Colon (tissue), 2 donors: ENCODE measurements around the gene CHMP3.
"Not testable (repeated sequence)": the region's sequence is repeated elsewhere in the genome, so short reads cannot be mapped to it uniquely, and the experiment has no call there.

Source experiments
- FAIRE-seq: peaks from 2 replicates; lab custom pipeline; 2012; peaks lifted over from hg19 to GRCh38; lab: Jason Lieb, UNC
- donor health status: control.
- donor health status: control.

The CHMP3 gene

GRCh38 chr2:86507600-86507999 is 55.6 kb downstream of the CHMP3 start:
- FAIRE-seq: no peak

- FAIRE-seq: no peak
Observed at GRCh38 chr2:86500325-86501083, 62.7 kb downstream of the CHMP3 start.

- no peak for FAIRE-seq
Observed at GRCh38 chr2:86499326-86499725, 63.9 kb downstream of the CHMP3 start.

GRCh38 chr2:86498468-86499260 is 64.6 kb downstream of the CHMP3 start:
- FAIRE-seq: no peak

GRCh38 chr2:86496391-86496790 is 66.9 kb downstream of the CHMP3 start:
- not testable (repeated sequence) for FAIRE-seq

GRCh38 chr2:86492048-86492453 is 71.2 kb downstream of the CHMP3 start:
- FAIRE-seq: no peak

- no peak for FAIRE-seq
Observed at GRCh38 chr2:86491088-86491487, 72.2 kb downstream of the CHMP3 start.

GRCh38 chr2:86490245-86490644 is 73.0 kb downstream of the CHMP3 start:
- FAIRE-seq: no peak

GRCh38 chr2:86489542-86489941 is 73.7 kb downstream of the CHMP3 start:
- FAIRE-seq: no peak

GRCh38 chr2:86488561-86489250 is 74.5 kb downstream of the CHMP3 start:
- no peak for FAIRE-seq

- FAIRE-seq: no peak
Observed at GRCh38 chr2:86487062-86487461, 76.2 kb downstream of the CHMP3 start.

- no peak for FAIRE-seq
Observed at GRCh38 chr2:86485802-86486201, 77.4 kb downstream of the CHMP3 start.

- FAIRE-seq: no peak
Observed at GRCh38 chr2:86485103-86485502, 78.1 kb downstream of the CHMP3 start.

GRCh38 chr2:86484385-86484784 is 78.9 kb downstream of the CHMP3 start:
- no peak for FAIRE-seq

GRCh38 chr2:86482034-86482433 is 81.2 kb downstream of the CHMP3 start:
- FAIRE-seq: no peak

- FAIRE-seq: no peak
Observed at GRCh38 chr2:86480105-86480504, 83.1 kb downstream of the CHMP3 start.

GRCh38 chr2:86477349-86477748 is 85.9 kb downstream of the CHMP3 start:
- FAIRE-seq: no peak

GRCh38 chr2:86476918-86477317 is 86.3 kb downstream of the CHMP3 start:
- FAIRE-seq: no peak

GRCh38 chr2:86476092-86476491 is 87.2 kb downstream of the CHMP3 start:
- FAIRE-seq: no peak

- no peak for FAIRE-seq
Observed at GRCh38 chr2:86471637-86472036, 91.6 kb downstream of the CHMP3 start.

- FAIRE-seq: no peak
Observed at GRCh38 chr2:86470890-86471289, 92.4 kb downstream of the CHMP3 start.

- no peak for FAIRE-seq
Observed at GRCh38 chr2:86468162-86469033, 94.8 kb downstream of the CHMP3 start.
